SK-N-SH (cell line): ENCODE measurements around the gene RHBDL1. TPM values are rescaled to one million over a fixed set of nuclear protein-coding genes. Genes with fewer than 3 reads are reported as not detected.

Source experiments
- CTCF ChIA-PET: fragments of 300-600, 350-600 bp; formaldehyde crosslinking; extraction: SDS; loops from one replicate; lab custom pipeline; 2021; lab: Yijun Ruan, JAX
- POLR2A ChIA-PET: fragments of 350-600 bp; sonication (Branson Sonifier 250); formaldehyde crosslinking; extraction: SDS; loops from one replicate; lab custom pipeline; 2020; ENCODE audit warnings: antibody characterized with exemption, inconsistent platforms; lab: Yijun Ruan, JAX
- DNase-seq: peaks from one replicate; pipeline ENCODE4 v3.0.0; 2012
- H2AFZ ChIP-seq: fragments of 200-600 bp; sonication (generic); 2 replicates; pipeline ENCODE4 v1.8.1; 2016; ENCODE audit warnings: antibody characterized with exemption, mild to moderate bottlenecking, low read depth
- H3F3A ChIP-seq: fragments of 200-600 bp; sonication (generic); replicated peaks from 2 replicates; pipeline ENCODE3; 2016; ENCODE audit warnings: antibody characterized with exemption, mild to moderate bottlenecking; ENCODE audit not compliant: insufficient read depth
- H3K27ac ChIP-seq, 2 experiments: fragments of 200-500 bp in 1 of 2; fragments of 200-600 bp in 1 of 2; sonication (Bioruptor generic) in 1 of 2; sonication (generic), shearing (Covaris generic) in 1 of 2; 2 replicates each; pipeline versions ENCODE4 v1.5.1 to v1.6.1; 2014 to 2016; ENCODE audit warnings: low read depth in 2 of 2, inconsistent platforms in 1 of 2, low read length in 1 of 2, mild to moderate bottlenecking in 1 of 2, mixed read lengths in 1 of 2
- H3K27me3 ChIP-seq: fragments of 200-600 bp; sonication (generic), shearing (Covaris generic); 2 replicates; pipeline ENCODE4 v1.6.1; 2016; ENCODE audit warnings: mixed run types; ENCODE audit not compliant: insufficient read depth
- H3K36me3 ChIP-seq, 2 experiments: fragments of 200-500 bp in 1 of 2; fragments of 200-600 bp in 1 of 2; sonication (Bioruptor generic) in 1 of 2; sonication (generic) in 1 of 2; replicated peaks in 1 of 2; 2 replicates each; pipeline versions ENCODE3 to v1.5.1; 2014 to 2016; ENCODE audit warnings: low read length in 1 of 2, mild to moderate bottlenecking in 1 of 2; ENCODE audit not compliant: insufficient read depth in 2 of 2, control insufficient read depth in 1 of 2
- H3K4me1 ChIP-seq, 2 experiments: fragments of 200-500 bp in 1 of 2; fragments of 200-600 bp in 1 of 2; sonication (Bioruptor generic) in 1 of 2; sonication (generic), shearing (Covaris generic) in 1 of 2; 2 replicates each; pipeline versions ENCODE4 v1.5.1 to v1.6.1; 2014 to 2016; ENCODE audit warnings: low read depth in 1 of 2, low read length in 1 of 2, mixed run types in 1 of 2; ENCODE audit not compliant: insufficient read depth in 2 of 2, control insufficient read depth in 1 of 2
- H3K4me2 ChIP-seq: fragments of 200-600 bp; sonication (generic), shearing (Covaris generic); 2 replicates; pipeline ENCODE4 v1.6.1; 2017; ENCODE audit warnings: mixed run types
- H3K4me3 ChIP-seq, 2 experiments: fragments of 200-500 bp in 1 of 2; fragments of 200-600 bp in 1 of 2; sonication (Bioruptor generic) in 1 of 2; sonication (generic), shearing (Covaris generic) in 1 of 2; 2 replicates each; pipeline versions ENCODE4 v1.5.1 to v1.8.1; 2014 to 2016; ENCODE audit warnings: low read depth in 2 of 2, inconsistent platforms in 1 of 2, low read length in 1 of 2, mild to moderate bottlenecking in 1 of 2, mixed read lengths in 1 of 2, moderate library complexity in 1 of 2
- H3K79me2 ChIP-seq: fragments of 200-600 bp; sonication (generic); 2 replicates; pipeline ENCODE4 v1.8.1; 2017; ENCODE audit warnings: mild to moderate bottlenecking; ENCODE audit not compliant: insufficient read depth
- H3K9ac ChIP-seq: fragments of 200-600 bp; sonication (generic); 2 replicates; pipeline ENCODE4 v1.6.1; 2017; ENCODE audit warnings: mixed run types
- H3K9me2 ChIP-seq: fragments of 200-600 bp; sonication (generic); 2 replicates; pipeline ENCODE4 v1.6.1; 2017; ENCODE audit warnings: mixed run types
- H3K9me3 ChIP-seq: fragments of 200-600 bp; sonication (generic); 2 replicates; pipeline ENCODE4 v1.6.1; 2017; ENCODE audit warnings: mixed run types, mild to moderate bottlenecking, moderate library complexity
- H4K20me1 ChIP-seq: fragments of 200-600 bp; sonication (generic); 2 replicates; pipeline ENCODE4 v1.6.1; 2017; ENCODE audit warnings: mild to moderate bottlenecking, mixed run types; ENCODE audit not compliant: insufficient read depth
- CTCF ChIP-seq: fragments of 200-600 bp; sonication (generic); IDR thresholded peaks from 2 replicates; pipeline ENCODE4 v1.6.1; 2017; ENCODE audit warnings: antibody characterized with exemption, mild to moderate bottlenecking, moderate library complexity
- EP300 ChIP-seq, 2 experiments: IDR thresholded peaks; 2 replicates each; pipeline versions ENCODE4 v1.4.0 to v1.6.1; 2012; ENCODE audit warnings: borderline replicate concordance in 1 of 2, low read depth in 1 of 2, low read length in 1 of 2
- EZH2phosphoT487 ChIP-seq: fragments of 200-600 bp; sonication (generic); IDR thresholded peaks from 2 replicates; pipeline ENCODE4 v1.6.1; 2017; ENCODE audit warnings: low read depth, mixed run types, mild to moderate bottlenecking, antibody characterized with exemption, moderate library complexity, borderline replicate concordance
- FOSL2 ChIP-seq: IDR thresholded peaks from 2 replicates; pipeline ENCODE4 v1.4.0; 2012; ENCODE audit warnings: low read depth, mild to moderate bottlenecking, moderate library complexity, borderline replicate concordance
- GATA2 ChIP-seq: sonication (generic); formaldehyde crosslinking; IDR thresholded peaks from 2 replicates; pipeline ENCODE4 v1.5.0; 2020; ENCODE audit warnings: mild to moderate bottlenecking, missing genetic modification reagents
- IRF3 ChIP-seq: fragments of 150-350 bp; IDR thresholded peaks from 2 replicates; pipeline ENCODE4 v1.6.1; 2016; ENCODE audit warnings: mild to moderate bottlenecking, low read depth, low read length
- MAX ChIP-seq: IDR thresholded peaks from 2 replicates; pipeline ENCODE4 v1.4.0; 2012; ENCODE audit warnings: low read depth
- MXI1 ChIP-seq: IDR thresholded peaks from 2 replicates; pipeline ENCODE4 v1.6.1; 2012; ENCODE audit warnings: mild to moderate bottlenecking, low read depth, low read length, improper control_type of control experiment
- NRF1 ChIP-seq: IDR thresholded peaks from 2 replicates; pipeline ENCODE4 v1.6.1; 2012; ENCODE audit warnings: low read depth, mild to moderate bottlenecking, low read length
- POLR2AphosphoS5 ChIP-seq: IDR thresholded peaks from 2 replicates; pipeline ENCODE4 v1.6.1; 2012; ENCODE audit warnings: low read depth, low read length
- REST ChIP-seq: IDR thresholded peaks from 2 replicates; pipeline ENCODE4 v1.6.1; 2012; ENCODE audit warnings: mild to moderate bottlenecking, low read depth, low read length, moderate library complexity
- RXRA ChIP-seq: IDR thresholded peaks from 2 replicates; pipeline ENCODE4 v1.4.0; 2012; ENCODE audit warnings: low read depth, mild to moderate bottlenecking, borderline replicate concordance
- SIN3A ChIP-seq: IDR thresholded peaks from 2 replicates; pipeline ENCODE4 v1.6.1; 2012; ENCODE audit warnings: low read depth, mild to moderate bottlenecking, low read length, moderate library complexity, borderline replicate concordance
- SMC3 ChIP-seq: IDR thresholded peaks from 2 replicates; pipeline ENCODE4 v1.6.1; 2012; ENCODE audit warnings: low read depth, low read length, improper control_type of control experiment
- TCF12 ChIP-seq: IDR thresholded peaks from 2 replicates; pipeline ENCODE4 v1.4.0; 2012
- TEAD4 ChIP-seq: IDR thresholded peaks from 2 replicates; pipeline ENCODE4 v1.4.0; 2012; ENCODE audit warnings: mild to moderate bottlenecking, borderline replicate concordance; ENCODE audit not compliant: insufficient read depth
- USF2 ChIP-seq: fragments of 150-350 bp; IDR thresholded peaks from 2 replicates; pipeline ENCODE4 v1.6.1; 2017; ENCODE audit warnings: antibody characterized with exemption, low read length, low read depth, borderline replicate concordance
- ZBTB33 ChIP-seq: IDR thresholded peaks from 2 replicates; pipeline ENCODE4 v1.4.0; 2012; ENCODE audit warnings: low read depth, borderline replicate concordance
- WGBS: methylation state at CpG from one replicate; pipeline ENCODE4 v1.1.6; 2017; ENCODE audit warnings: low lambda C conversion rate; 5-methylcytosine and 5-hydroxymethylcytosine counted together
- polyA plus RNA-seq, 3 experiments: library from polyadenylated mRNA; depleted of rRNA; stranded (reverse); fragments of >200 nt; gene quantifications; 2 replicates each; pipeline ENCODE4 v1.2.3, GENCODE V29; 2012

Gene RHBDL1
- polyA plus RNA-seq, 1 of the 3 experiments (the other 2 are of a cell fraction): 4.1 TPM

GRCh38 chr16:717450-718245 is 42.2 kb downstream of the RHBDL1 start:
- no peak for TF ChIP-seq ZBTB33
- TF ChIP-seq MXI1: no peak
- no peak for TF ChIP-seq EZH2phosphoT487
- no peak for TF ChIP-seq REST
- TF ChIP-seq EP300 (IDR thresholded peaks at IDR 0.05; ENCODE audit: borderline replicate concordance in 1 of 2, low read depth in 1 of 2, low read length in 1 of 2): no peak
- TF ChIP-seq MAX: no peak
- no peak for TF ChIP-seq SIN3A
- no peak for TF ChIP-seq TCF12
- no peak for TF ChIP-seq USF2
- no peak for TF ChIP-seq TEAD4
- no peak for TF ChIP-seq FOSL2
- no peak for TF ChIP-seq CTCF
- TF ChIP-seq POLR2AphosphoS5: no peak
- TF ChIP-seq IRF3: no peak
- TF ChIP-seq NRF1: no peak
- TF ChIP-seq SMC3: no peak
- TF ChIP-seq RXRA: no peak
- no peak for TF ChIP-seq GATA2 (CRISPR knock-in tag)
- 95% methylated on average over 16 of the region's 32 CpGs for WGBS
- Histone ChIP-seq H3K9me2 (no peaks in the 10 kb centered on the region), H3K4me2 (no peak overlapping the region), H3K4me1 (peaks cover 12 to 52% of the 10 kb centered on the region in 2 experiments; a peak in 3 of 4 replicates), H4K20me1 (peaks cover 20% of the 10 kb centered on the region; the same call in 1 of the 2 replicates), H3K27me3 (no peaks in the 10 kb centered on the region), H3K79me2 (peaks cover 2% of the 10 kb centered on the region; the same call in 1 of the 2 replicates), H3F3A (peaks cover 21% of the 10 kb centered on the region), H3K9me3 (no peaks in the 10 kb centered on the region), H3K4me3 (no peak overlapping the region), H3K27ac (no peak overlapping the region; a peak in 1 of 4 replicates), H3K9ac (no peak overlapping the region), H3K36me3 (peaks cover 0 to 4% of the 10 kb centered on the region in 2 experiments), H2AFZ (no peak overlapping the region)
- POLR2A ChIA-PET: interaction anchor here (1.4 to 2.6 kb wide), 2 partner anchors 8 to 65 kb away, joined by 3 to 13 read pairs; partner anchors contain the start of gene CCDC78
- DNase-seq: no peak
- CTCF ChIA-PET: interaction anchor here (1.8 to 22.4 kb wide), 5 partner anchors 11 to 67 kb away, joined by 7 to 358 read pairs (median 29); partner anchors contain the start of genes ANTKMT, CCDC78, CHTF18 and CIAO3
